IMR-90 (cell line): ENCODE data around the gene UGT8. TPM values are rescaled to one million over a fixed set of nuclear protein-coding genes. Genes with fewer than 3 reads are reported as not detected.
"Not testable (repeated sequence)": the region's sequence is repeated elsewhere in the genome, so short reads cannot be mapped to it uniquely, and the experiment has no call there.

Source experiments
- ATAC-seq: fragments of 200-7000 bp; cut with Tn5 transposase; 2 replicates; pipeline ENCODE4 v1.9.1; 2020; ENCODE audit warnings: low read depth, mild to moderate bottlenecking, moderate library complexity
- BruUV-seq: library from RNA; stranded (reverse); fragments of 400-500 nt; replicated peaks from 2 replicates; lab custom pipeline; 2021; lab: Mats Ljungman, UMichigan
- CTCF ChIA-PET: fragments of 300-600 bp; formaldehyde crosslinking; extraction: SDS; loops from one replicate; lab custom pipeline; 2021; ENCODE audit warnings: antibody characterized with exemption; lab: Yijun Ruan, JAX
- POLR2A ChIA-PET: fragments of 300-600 bp; sonication (Branson Sonifier 250); formaldehyde crosslinking; loops from one replicate; lab custom pipeline; 2022; ENCODE audit warnings: antibody characterized with exemption; ENCODE audit not compliant: unreplicated experiment; lab: Charles Lee
- DNase-seq: peaks from one replicate; pipeline ENCODE4 v3.0.0; 2013
- H2AFZ ChIP-seq: replicated peaks from 2 replicates; pipeline ENCODE3; 2013; ENCODE audit warnings: low read length, mild to moderate bottlenecking; ENCODE audit not compliant: poor library complexity
- H2AK5ac ChIP-seq: 2 replicates; pipeline ENCODE4 v1.6.1; 2013; ENCODE audit warnings: low read depth, low read length, inconsistent platforms
- H2AK9ac ChIP-seq: replicated peaks from 2 replicates; pipeline ENCODE3; 2013; ENCODE audit warnings: mild to moderate bottlenecking, low read depth, low read length, moderate library complexity; ENCODE audit not compliant: poor library complexity
- H2BK120ac ChIP-seq: 2 replicates; pipeline ENCODE4 v1.6.1; 2013; ENCODE audit warnings: low read depth, low read length, inconsistent platforms
- H2BK15ac ChIP-seq: 3 replicates; pipeline ENCODE4 v1.6.1; 2013; ENCODE audit warnings: low read depth, low read length, inconsistent platforms
- H2BK20ac ChIP-seq: 2 replicates; pipeline ENCODE4 v1.6.1; 2013; ENCODE audit warnings: low read depth, mild to moderate bottlenecking, inconsistent platforms, low read length, moderate library complexity
- H2BK5ac ChIP-seq: 2 replicates; pipeline ENCODE4 v1.6.1; 2013; ENCODE audit warnings: mild to moderate bottlenecking, low read depth, low read length, inconsistent platforms; ENCODE audit not compliant: poor library complexity, severe bottlenecking
- H3K14ac ChIP-seq: replicated peaks from 2 replicates; pipeline ENCODE4 v1.6.1; 2013; ENCODE audit warnings: low read depth, low read length, inconsistent platforms
- H3K18ac ChIP-seq: 2 replicates; pipeline ENCODE4 v1.6.1; 2013; ENCODE audit warnings: low read depth, low read length, control low read depth
- H3K23ac ChIP-seq: 2 replicates; pipeline ENCODE4 v1.6.1; 2013; ENCODE audit warnings: low read depth, low read length, inconsistent platforms
- H3K27ac ChIP-seq: 2 replicates; pipeline ENCODE4 v1.5.1; 2013; ENCODE audit warnings: mild to moderate bottlenecking, control low read depth, low read length; ENCODE audit not compliant: insufficient read depth
- H3K27me3 ChIP-seq: 2 replicates; pipeline ENCODE4 v1.6.1; 2013; ENCODE audit warnings: low read length; ENCODE audit not compliant: control insufficient read depth, insufficient read depth
- H3K36me3 ChIP-seq: 2 replicates; pipeline ENCODE4 v1.6.1; 2013; ENCODE audit warnings: low read length, mixed read lengths; ENCODE audit not compliant: control insufficient read depth, insufficient read depth
- H3K4ac ChIP-seq: 2 replicates; pipeline ENCODE4 v1.6.1; 2013; ENCODE audit warnings: low read depth, low read length, inconsistent platforms
- H3K4me1 ChIP-seq: 2 replicates; pipeline ENCODE4 v1.6.1; 2013; ENCODE audit warnings: low read length, mixed read lengths; ENCODE audit not compliant: control insufficient read depth, insufficient read depth
- H3K4me2 ChIP-seq: 2 replicates; pipeline ENCODE4 v1.6.1; 2013; ENCODE audit warnings: low read depth, mild to moderate bottlenecking, control low read depth, low read length, moderate library complexity
- H3K4me3 ChIP-seq: 2 replicates; pipeline ENCODE4 v1.5.1; 2013; ENCODE audit warnings: low read depth, mild to moderate bottlenecking, control low read depth, low read length, moderate library complexity; ENCODE audit not compliant: insufficient read depth
- H3K56ac ChIP-seq: 2 replicates; pipeline ENCODE4 v1.6.1; 2013; ENCODE audit warnings: low read length, inconsistent platforms; ENCODE audit not compliant: insufficient read depth; ENCODE audit errors: extremely low read depth
- H3K79me1 ChIP-seq, 2 experiments: 2 replicates each; pipeline ENCODE4 v1.6.1; 2013; ENCODE audit warnings: low read length in 2 of 2, inconsistent platforms in 1 of 2, low read depth in 1 of 2
- H3K9ac ChIP-seq: 2 replicates; pipeline ENCODE4 v1.6.1; 2013; ENCODE audit warnings: low read depth, low read length, control low read depth
- H3K9me1 ChIP-seq: 2 replicates; pipeline ENCODE4 v1.6.1; 2013; ENCODE audit warnings: low read length, inconsistent platforms; ENCODE audit not compliant: insufficient read depth
- H3K9me3 ChIP-seq: 2 replicates; pipeline ENCODE4 v1.6.1; 2013; ENCODE audit warnings: low read length; ENCODE audit not compliant: control insufficient read depth, insufficient read depth
- H4K20me1 ChIP-seq: 2 replicates; pipeline ENCODE4 v1.6.1; 2013; ENCODE audit warnings: low read length, inconsistent platforms; ENCODE audit not compliant: insufficient read depth
- H4K5ac ChIP-seq: 2 replicates; pipeline ENCODE4 v1.6.1; 2013; ENCODE audit warnings: mild to moderate bottlenecking, low read depth, low read length, control low read depth
- H4K8ac ChIP-seq, 2 experiments: 2 replicates each; pipeline ENCODE4 v1.6.1; 2013; ENCODE audit warnings: low read depth in 2 of 2, low read length in 2 of 2, control low read depth in 1 of 2, inconsistent platforms in 1 of 2
- H4K91ac ChIP-seq: 2 replicates; pipeline ENCODE4 v1.6.1; 2013; ENCODE audit warnings: low read depth, low read length, inconsistent platforms; ENCODE audit not compliant: insufficient read depth
- RCOR1 ChIP-seq: IDR thresholded peaks from 2 replicates; pipeline ENCODE4 v1.6.1; 2012; ENCODE audit warnings: mild to moderate bottlenecking, low read length, improper control_type of control experiment; ENCODE audit not compliant: insufficient replicate concordance
- WGBS, 2 experiments: methylation state at CpG; one replicate each; pipeline versions ENCODE4 v1.1.5 to v1.1.7; 2013; ENCODE audit warnings: missing lambda C conversion rate in 2 of 2; ENCODE audit not compliant: insufficient read length in 1 of 2; ENCODE audit errors: extremely low coverage in 2 of 2; 5-methylcytosine and 5-hydroxymethylcytosine counted together
- dilution Hi-C: fragments of 300-500 bp; cut with HindIII; formaldehyde crosslinking; loops from one replicate; pipeline ENCODE4 v1.14.3; 2018; ENCODE audit warnings: low sequenced_read_pairs; ENCODE audit not compliant: unreplicated experiment
- in situ Hi-C: fragments of 300-500 bp; cut with MboI; formaldehyde crosslinking; loops from 3 replicates; pipeline ENCODE4 v1.14.3; 2019; ENCODE audit warnings: low sequenced_read_pairs, inconsistent platforms, mixed read lengths
- intact Hi-C: fragments of 100-400 bp; cut with micrococcal nuclease; formaldehyde crosslinking; loops from 2 replicates; pipeline ENCODE4 v1.10.0; 2022
- polyA plus RNA-seq, 3 experiments: library from polyadenylated mRNA; depleted of rRNA; stranded (reverse); fragments of >200 nt; gene quantifications; 2 replicates each; pipeline ENCODE4 v1.2.3, GENCODE V29; 2012; ENCODE audit warnings: low replicate concordance in 1 of 3
- total RNA-seq: library from RNA; depleted of rRNA; stranded (reverse); fragments of >200 nt; gene quantifications from 2 replicates; pipeline ENCODE4 v1.2.3, GENCODE V29; 2012

Gene UGT8
- total and polyA plus RNA-seq, 2 of the 4 experiments (the other 2 are of a cell fraction) = not detected

GRCh38 chr4:114588305-114588704 lies 10.3 kb upstream of the UGT8 start:
- Histone ChIP-seq H3K56ac (no peak overlapping the region), H3K4me1 (no peaks in the 10 kb centered on the region), H2AFZ (no peak overlapping the region), H4K20me1 (no peaks in the 10 kb centered on the region), H3K14ac (no peak overlapping the region), H3K9me1 (no peaks in the 10 kb centered on the region), H2AK9ac (no peak overlapping the region), H4K5ac (no peak overlapping the region), H3K36me3 (no peaks in the 10 kb centered on the region), H3K23ac (no peak overlapping the region), H3K9me3 (no peaks in the 10 kb centered on the region), H2AK5ac (no peak overlapping the region), H3K4me3 (no peak overlapping the region), H4K91ac (no peak overlapping the region), H3K9ac (no peak overlapping the region), H2BK20ac (no peak overlapping the region), H3K4ac (no peak overlapping the region), H2BK120ac (no peak overlapping the region), H2BK5ac (no peak overlapping the region), H3K79me1 (no peaks in the 10 kb centered on the region), H4K8ac (no peak overlapping the region), H3K27ac (no peak overlapping the region), H3K27me3 (no peaks in the 10 kb centered on the region), H3K18ac (no peak overlapping the region), H3K4me2 (no peak overlapping the region), H2BK15ac (no peak overlapping the region)
- in situ Hi-C loops (no loop called here), dilution Hi-C loops (no loop called here), intact Hi-C loops (no loop called here)
- POLR2A ChIA-PET = no interaction called here
- CTCF ChIA-PET = no interaction called here
- ATAC-seq = no peak
- WGBS, 2 experiments = no CpG with 5 or more reads among the region's 6 CpGs
- no TSS peak for BruUV-seq
- DNase-seq = no peak
- no peak for TF ChIP-seq RCOR1

GRCh38 chr4:114590360-114590759 lies 8.2 kb upstream of the UGT8 start:
- H2BK15ac ChIP-seq, H2BK120ac ChIP-seq, H3K79me1 ChIP-seq, dilution Hi-C loops, H3K9me1 ChIP-seq, H3K9ac ChIP-seq, H4K20me1 ChIP-seq, H2AK9ac ChIP-seq, H3K4ac ChIP-seq, H2AFZ ChIP-seq, H3K4me1 ChIP-seq, H4K5ac ChIP-seq, H3K27me3 ChIP-seq, H3K14ac ChIP-seq, H3K4me3 ChIP-seq, intact Hi-C loops, POLR2A ChIA-PET, H3K23ac ChIP-seq, H3K9me3 ChIP-seq, ATAC-seq, H3K27ac ChIP-seq, BruUV-seq, H2BK20ac ChIP-seq, H3K18ac ChIP-seq, CTCF ChIA-PET, H2AK5ac ChIP-seq, H4K8ac ChIP-seq, H3K4me2 ChIP-seq, DNase-seq, H3K36me3 ChIP-seq, H2BK5ac ChIP-seq, in situ Hi-C loops, H3K56ac ChIP-seq, H4K91ac ChIP-seq: not testable (repeated sequence)
- no CpG with 5 or more reads among the region's 1 CpG for WGBS, 2 experiments
